ENCODE results near the gene SLC12A7.
"Not testable (repeated sequence)": the region's sequence is repeated elsewhere in the genome, so short reads cannot be mapped to it uniquely, and the experiment has no call there.

Gene SLC12A7

DNA sequence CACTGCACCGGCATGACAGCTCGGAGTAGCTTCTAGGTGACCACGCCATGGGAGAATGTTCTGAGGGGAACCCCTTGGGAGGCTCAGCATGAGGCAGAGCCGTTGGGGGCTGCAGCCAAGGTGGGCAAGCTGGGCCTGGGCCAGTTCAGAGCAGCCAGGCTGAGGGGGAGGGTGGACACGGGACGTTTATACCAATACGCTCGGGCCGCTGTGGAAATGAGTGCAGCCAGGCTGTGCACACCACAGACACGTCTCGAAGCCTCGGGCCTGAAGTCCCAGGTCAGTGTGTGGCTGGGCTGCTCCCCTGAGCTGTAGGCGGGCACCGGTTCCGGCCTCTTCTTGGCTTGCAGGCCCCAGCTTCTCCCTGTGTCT, 28.9 kb upstream of the SLC12A7 start:
- no peak for DNase-seq (ENCODE audit: low spot score)

DNA sequence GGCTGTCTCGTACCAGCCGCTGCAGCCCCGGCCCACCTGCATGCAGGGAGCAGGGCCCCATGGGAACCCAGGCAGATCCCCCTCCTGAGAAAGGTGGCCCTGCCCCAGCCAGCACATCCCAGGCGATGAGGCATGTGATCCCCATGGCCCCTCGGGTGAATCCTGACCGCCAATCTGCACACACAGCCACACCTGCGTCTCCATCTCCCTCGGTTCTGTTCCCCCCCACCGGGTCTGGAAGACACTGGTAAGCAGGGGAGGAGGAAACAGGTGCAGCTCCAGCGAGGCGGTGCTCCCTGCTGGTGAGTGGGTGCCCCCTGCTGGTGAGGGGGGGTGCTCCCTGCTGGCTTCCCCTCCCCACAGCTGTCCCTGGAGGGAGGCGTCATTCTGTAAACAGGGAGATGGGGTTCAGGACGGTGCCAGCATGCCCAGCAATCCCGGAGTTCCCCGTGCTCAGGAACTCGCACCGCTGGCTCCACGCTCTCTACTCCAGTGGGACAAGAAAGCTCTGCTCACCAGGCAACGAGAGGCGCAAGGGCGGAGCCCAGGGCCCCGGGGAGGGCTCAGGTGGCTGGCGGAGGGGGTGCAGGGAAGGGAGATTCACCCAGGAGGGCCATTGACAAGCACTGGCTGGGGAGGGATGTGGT, 28.4 kb upstream of the SLC12A7 start:
- DNase-seq (ENCODE audit: low spot score) = peak; percentile 86

GRCh38 chr5:1139331-1140170, 27.7 kb upstream of the SLC12A7 start:
- no peak for DNase-seq (ENCODE audit: low spot score)

- DNase-seq (ENCODE audit: low spot score) = no peak
Measured at GRCh38 chr5:1138445-1139245, 26.8 kb upstream of the SLC12A7 start.

DNA sequence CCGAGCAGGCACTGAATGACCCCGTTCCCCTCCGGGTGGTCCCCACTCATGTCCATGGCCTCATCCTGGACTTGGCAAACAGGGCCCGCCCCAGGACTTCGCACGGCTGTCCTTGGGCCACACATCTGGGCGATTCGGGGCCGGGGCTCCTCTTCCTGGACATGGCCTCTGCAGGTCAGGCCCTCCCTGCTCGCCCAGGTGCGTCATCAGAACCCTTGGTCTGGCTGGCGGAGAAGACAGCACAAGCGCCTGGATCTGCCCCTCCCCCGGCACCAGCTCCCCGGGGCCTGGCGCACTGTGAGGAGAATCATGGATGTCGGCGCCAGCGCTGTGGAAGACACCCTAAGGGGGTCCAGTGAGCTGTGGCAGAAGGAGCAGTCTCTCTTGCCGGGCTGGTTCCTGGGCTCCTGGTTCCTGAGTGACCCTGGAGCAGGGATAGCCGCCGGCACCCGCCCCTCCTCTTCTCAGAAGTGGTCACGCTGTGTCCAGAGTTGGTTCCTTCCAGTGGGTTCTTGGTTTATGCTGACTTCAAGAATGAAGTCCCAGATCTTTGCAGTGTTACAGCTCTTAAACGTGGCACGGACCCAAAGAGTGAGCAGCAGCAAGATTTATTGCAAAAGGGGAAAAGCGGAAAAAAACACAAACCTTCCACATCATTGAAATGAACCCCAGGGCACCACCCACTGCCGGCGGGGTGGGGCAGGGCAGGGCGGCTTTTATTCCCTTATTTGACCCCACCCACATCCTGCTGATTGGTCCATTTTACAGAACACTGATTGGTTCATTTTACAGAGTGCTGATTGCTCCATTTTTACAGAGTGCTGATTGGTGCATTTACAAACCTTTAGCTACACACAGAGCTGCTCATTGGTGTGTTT, 25.9 kb upstream of the SLC12A7 start:
- no peak for DNase-seq (ENCODE audit: low spot score)

DNA sequence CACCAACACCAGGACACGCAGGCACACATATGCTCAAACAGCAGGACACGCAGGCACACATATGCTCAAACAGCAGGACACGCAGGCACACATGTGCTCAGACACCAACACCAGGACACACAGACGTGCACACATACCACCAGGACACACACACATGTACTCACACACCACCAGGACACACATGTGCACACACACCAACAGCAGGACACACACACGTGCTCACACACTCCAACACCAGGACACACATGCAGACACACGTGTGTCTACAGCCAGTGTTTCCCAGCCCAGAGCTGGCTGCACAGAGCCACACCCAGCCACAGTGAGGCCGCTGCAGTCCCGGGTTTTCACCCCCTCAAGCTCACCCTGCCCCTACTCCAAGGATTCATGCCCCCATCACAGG, 25.0 kb upstream of the SLC12A7 start:
- DNase-seq (ENCODE audit: low spot score) = no peak

GRCh38 chr5:1135696-1136525, 24.0 kb upstream of the SLC12A7 start:
- no peak for DNase-seq (ENCODE audit: low spot score)

GRCh38 chr5:1134478-1134877, 22.6 kb upstream of the SLC12A7 start:
- DNase-seq (ENCODE audit: low spot score) = no peak

GRCh38 chr5:1133510-1134201, 21.8 kb upstream of the SLC12A7 start:
- no peak for DNase-seq (ENCODE audit: low spot score)

DNA sequence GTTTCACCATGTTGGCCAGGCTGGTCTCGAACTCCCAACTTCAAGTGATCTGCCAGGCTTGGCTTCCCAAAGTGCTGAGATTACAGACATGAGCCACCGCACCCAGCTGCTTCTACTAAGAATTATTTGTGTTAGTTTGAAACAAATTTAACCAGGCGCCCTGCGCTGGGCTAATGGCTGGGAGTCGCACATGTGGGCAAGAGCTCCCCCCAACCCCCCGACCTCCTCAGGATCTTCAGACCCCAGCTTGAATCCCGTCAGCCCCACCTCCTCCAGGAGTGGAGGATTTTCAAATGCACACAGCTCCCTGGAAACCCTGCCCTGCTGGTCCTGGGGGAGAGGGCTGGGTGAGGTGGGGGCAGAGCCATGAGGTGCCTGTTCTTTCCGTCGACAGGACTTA, 21.2 kb upstream of the SLC12A7 start:
- no peak for DNase-seq (ENCODE audit: low spot score)

DNA sequence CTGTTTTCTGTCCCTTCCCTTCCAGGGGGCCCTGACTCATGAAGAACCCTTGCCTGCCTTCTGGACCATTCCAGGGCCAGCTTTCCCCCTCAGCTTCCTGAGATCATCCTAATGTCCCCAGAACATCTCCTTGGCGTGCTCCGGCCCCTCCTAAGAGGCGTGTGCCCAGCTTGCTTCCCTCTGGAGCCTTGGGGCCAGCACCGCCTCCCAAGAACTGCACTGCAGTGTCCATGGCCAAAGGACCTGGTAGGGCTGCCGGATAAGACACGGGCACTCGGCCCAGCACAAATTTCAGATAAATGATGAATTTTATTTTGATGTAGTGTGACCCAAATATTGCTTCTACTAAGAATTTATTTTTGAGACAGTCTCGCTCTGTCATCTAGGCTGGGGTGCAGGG, 20.7 kb upstream of the SLC12A7 start:
- DNase-seq (ENCODE audit: low spot score) = no peak

- DNase-seq (ENCODE audit: low spot score) = no peak
Measured at GRCh38 chr5:1131726-1132125, 19.9 kb upstream of the SLC12A7 start.

DNA sequence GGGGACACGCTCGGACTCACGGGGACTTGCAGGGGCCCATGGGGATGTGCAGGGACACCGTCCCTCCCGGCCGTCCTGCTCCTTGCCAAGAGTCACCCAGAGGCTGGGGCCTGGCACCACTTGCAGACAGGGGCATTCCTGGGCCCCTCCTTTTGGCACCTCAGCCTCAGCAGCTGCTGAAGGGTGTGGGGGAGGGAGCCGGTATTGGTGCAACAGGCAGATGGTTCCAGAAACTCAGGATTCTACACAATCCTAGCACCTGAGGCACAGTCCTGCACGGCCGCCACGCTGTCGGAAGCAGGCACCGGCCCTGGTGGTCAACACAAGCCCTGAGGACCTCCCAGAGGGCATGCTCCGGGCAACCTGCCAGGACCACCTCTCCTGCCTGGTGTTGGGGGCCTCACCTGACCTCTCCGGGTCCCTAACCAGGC, 19.3 kb upstream of the SLC12A7 start:
- DNase-seq (ENCODE audit: low spot score) = no peak

DNA sequence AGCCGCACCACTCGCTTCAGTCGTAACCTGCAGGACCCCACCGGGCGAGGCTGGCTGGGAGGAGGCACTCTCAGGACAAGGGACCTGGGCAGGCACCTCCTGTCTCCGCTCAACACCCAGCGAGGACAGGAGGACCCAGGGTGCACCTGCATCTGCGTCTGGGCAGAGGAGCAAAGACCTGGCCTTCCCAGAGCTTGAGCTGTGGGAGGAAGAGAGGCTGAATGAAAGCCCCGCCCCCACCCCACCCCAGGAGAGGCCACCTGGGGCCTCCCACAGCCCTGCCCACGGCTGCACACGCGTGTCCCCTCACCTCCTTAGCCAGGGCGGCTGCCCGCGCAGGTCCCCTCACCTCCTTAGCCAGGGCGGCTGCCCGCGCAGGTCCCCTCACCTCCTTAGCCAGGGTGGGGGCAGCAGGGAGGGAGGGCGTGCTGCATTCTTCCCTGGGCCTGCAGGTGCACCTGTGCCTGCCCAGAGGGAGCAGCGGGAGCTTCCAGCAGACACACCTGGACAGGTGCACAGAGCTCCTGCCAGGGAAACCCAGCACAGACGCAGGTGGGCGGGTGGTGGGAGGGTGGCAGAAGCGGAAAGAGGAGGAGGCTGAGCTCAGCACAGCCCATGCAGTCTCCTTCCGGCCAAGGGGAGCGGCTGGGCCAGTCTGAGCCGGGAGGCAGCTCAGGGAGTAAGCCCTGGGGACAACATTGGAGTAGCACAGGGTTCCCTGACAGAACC, 18.5 kb upstream of the SLC12A7 start:
- DNase-seq (ENCODE audit: low spot score) = no peak

DNA sequence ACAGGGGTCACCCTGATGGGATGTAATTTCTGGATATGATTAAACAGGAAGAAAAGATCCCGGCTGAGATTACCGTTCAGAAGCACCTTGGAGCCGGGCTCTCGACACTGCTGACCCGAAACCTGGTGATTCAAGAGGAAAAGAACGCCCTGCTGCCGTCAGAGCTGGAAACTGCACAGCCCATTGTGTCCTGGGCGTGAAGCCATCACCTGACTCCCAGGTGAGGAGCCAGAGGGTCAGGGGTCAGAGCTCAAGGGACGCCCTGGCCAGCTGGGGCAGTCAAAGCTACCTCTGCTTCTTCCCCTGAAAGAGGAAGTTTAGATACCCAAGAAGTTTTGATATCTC, 17.8 kb upstream of the SLC12A7 start:
- no peak for DNase-seq (ENCODE audit: low spot score)

DNA sequence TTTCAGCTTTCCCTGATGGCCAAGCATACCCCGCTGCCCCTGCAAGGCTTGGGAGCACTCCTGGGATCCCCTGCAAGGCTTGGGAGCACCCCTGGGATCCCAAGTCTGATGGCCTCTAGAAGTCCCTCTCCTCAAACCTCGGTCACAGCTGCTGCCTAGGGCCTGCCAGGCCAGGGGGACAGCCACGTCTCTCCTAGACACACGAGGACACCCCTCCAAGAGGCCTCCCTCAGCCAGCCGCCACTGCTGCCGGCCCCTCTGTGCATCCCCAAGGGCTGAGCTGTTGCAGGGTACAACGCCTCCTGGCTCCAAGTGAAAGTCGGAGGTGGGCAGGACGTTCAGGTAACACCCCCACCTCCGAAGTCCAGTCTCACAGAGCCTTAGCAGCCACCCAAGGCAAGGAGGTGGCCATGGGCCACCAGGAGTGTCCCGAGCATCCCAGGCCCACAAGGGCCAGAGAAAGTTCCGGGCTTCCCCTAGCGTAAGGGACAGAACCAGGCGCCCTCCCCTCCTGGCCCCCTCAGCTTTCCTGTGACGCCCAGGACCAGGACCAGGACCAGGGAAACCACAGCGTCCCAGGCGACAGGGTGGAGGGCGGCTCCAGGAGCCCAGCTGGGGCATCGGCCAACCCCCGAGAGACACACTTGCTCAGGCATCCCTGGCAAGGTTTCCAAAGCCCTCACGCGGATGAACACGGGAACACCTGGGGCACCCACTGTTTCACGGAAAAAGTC, 17.3 kb upstream of the SLC12A7 start:
- DNase-seq (ENCODE audit: low spot score) = no peak

DNA sequence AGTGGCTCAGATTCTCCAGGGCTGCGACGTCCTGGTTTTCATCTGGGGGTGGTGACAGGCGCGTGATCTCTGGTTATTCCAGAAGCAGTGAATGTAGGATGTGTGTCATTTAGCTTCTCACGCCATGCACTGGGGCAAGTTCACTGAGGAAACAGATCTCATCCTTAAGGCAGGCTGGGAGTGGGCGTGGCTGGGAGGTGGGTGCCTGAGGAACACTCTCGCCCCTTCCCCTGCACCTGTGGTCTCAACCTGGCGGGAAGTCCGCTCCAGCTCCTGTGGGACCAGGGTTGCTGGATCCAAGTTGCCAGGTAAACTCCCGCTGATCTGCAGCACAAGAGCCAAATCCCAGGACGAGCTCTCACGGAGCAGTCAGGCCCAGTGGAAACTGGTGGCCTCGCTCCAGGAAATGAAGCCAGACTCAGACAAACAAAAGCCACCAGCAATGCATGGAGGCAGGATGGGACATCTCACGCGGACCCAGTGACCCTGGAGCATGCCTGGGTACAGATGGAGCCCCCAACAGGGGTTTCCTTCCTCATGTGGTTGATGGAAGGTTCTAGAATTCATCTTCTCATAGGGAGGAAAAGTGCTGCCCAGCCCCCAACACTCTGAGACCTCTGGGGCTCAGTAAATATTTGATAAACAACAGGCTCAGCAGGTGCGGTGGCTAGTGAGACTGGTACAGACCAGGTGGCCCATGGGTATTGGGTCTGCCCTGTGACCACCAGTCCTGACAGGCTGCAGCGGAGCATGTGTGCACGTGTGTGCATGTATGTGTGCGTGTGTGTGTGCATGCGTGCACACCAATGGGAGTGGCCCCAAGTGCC, 16.3 kb upstream of the SLC12A7 start:
- DNase-seq (ENCODE audit: low spot score) = no peak

DNA sequence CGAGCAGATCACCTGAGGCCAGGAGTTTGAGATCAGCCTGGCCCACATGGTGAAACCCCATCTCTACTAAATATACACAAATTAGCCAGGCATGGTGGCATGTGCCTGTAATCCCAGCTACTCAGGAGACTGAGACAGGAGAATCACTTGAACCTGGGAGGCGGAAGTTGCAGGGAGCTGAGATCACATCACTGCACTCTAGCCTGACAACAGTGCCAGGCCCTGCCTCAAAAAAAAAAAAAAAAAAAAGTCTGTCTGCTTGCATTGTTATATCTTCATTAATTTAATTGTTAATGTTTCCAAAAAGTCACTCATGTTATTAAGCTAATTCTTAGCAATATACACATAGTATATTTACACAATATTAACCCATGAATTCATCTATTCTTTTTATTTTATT, 13.8 kb upstream of the SLC12A7 start:
- DNase-seq (ENCODE audit: low spot score) = not testable (repeated sequence)
